Epithelial cell of esophagus (primary cell): ENCODE data around the gene TUB.

Source experiments
- DNase-seq: peaks from one replicate; pipeline ENCODE4 v3.0.0; 2010; ENCODE audit warnings: low read depth
- H3K4me3 ChIP-seq: 2 replicates; pipeline ENCODE4 v1.5.1; 2011; ENCODE audit warnings: mild to moderate bottlenecking, low read length, control low read depth
- TF ChIP-seq, protein P1 (sequence below): IDR thresholded peaks from 2 replicates; pipeline ENCODE4 v1.5.1; 2011; ENCODE audit warnings: low read depth, mild to moderate bottlenecking, low read length, control low read depth, inconsistent platforms; ENCODE audit not compliant: insufficient read depth; ENCODE audit errors: missing control alignments

The TUB gene, protein sequence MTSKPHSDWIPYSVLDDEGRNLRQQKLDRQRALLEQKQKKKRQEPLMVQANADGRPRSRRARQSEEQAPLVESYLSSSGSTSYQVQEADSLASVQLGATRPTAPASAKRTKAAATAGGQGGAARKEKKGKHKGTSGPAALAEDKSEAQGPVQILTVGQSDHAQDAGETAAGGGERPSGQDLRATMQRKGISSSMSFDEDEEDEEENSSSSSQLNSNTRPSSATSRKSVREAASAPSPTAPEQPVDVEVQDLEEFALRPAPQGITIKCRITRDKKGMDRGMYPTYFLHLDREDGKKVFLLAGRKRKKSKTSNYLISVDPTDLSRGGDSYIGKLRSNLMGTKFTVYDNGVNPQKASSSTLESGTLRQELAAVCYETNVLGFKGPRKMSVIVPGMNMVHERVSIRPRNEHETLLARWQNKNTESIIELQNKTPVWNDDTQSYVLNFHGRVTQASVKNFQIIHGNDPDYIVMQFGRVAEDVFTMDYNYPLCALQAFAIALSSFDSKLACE

DNA sequence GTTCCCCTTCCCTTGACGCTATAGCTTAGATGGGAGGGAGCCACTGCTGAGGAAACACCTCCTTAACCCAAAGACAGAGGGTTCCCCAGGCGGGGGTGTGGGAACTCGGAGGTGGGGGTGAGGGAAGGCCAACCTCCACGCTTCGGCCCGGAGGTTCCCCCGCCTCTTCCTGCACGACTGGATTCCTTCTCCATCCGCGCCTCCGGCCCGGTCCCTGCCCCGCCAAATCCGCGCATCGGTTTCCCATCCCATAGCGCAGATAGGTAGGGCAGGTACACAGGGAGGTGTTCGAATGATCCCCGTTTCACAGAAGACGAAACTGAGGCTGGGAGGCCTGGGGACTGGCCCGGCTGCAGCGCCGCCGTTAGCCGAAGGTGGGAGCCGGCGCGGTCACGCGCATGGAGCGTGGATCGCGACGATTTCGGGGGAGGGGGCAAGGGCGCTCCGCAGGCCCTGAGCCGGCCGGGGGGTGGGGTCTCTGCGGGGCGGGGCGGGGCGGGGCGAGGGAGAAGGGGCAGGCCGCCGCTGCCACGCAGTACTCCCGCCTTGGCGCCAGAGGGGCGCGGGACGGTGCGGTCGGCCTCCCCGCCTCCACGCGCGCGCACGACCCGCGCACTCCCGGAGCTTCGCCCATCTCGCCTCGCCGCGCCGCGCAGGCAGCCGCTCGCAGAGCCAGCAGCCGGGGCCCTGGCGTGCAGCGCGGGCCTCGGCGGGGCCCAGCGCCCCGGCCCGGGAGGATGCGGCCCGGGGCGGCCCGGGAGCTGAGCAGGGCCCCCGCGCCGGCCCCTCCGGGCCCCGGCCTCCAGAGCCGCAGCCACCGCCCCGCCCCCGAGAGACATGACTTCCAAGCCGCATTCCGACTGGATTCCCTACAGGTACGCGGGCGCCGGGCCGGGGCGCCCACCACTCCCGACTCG, at the start of gene TUB:
Gene TUB, plus strand, starts transcription at position 538 of the 917 bp plus-strand sequence. Its CDS starts 300 bp downstream, at position 838.
- peak within 1 kb of the TSS; percentile 33 for H3K4me3 ChIP-seq
- DNase-seq = peak; percentile 21

DNA sequence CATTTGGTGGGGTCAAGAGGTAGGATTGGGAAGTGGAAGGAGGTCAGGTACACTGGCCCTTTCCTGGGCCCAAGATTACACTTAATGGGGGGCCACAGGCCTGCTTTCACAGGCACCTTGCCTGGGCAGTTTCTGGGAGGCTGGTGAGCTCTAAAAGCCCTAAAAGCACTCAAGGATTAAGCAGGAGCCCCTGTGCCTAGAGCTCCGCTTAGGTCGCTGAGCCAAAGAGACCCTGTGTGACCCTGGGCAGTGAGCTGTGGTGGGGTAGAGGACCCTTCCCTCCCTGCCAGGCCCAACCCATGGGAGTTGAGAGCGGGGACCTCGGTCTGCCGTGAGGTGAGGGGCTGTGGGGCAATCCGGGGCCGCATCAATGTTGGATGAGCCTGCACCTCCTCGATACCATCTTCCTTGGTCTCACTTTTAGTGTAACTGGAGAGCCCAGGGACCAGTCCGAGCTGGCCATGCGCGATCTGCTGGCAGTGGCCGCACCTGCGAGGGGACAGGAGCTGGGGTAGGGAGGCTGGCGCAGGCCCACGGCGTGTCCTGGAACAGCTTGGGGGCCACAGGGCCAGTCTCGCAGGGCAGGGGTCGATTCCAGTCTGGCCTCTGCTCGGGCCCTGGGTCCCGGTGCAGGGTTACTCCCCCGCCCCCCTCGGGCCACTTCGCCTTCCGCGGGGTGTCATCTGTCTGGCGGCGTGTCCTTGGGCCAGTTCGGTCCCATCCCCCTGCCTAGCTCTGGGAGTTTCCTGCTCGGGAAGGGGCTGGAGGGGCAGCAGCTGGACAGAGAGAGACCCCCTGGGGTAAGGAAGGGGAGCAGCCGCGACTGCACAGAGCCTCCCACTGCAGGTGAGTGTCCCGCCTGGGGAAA, 49.5 kb upstream of the TUB start:
- no peak for DNase-seq
- TF ChIP-seq, protein P1, sequence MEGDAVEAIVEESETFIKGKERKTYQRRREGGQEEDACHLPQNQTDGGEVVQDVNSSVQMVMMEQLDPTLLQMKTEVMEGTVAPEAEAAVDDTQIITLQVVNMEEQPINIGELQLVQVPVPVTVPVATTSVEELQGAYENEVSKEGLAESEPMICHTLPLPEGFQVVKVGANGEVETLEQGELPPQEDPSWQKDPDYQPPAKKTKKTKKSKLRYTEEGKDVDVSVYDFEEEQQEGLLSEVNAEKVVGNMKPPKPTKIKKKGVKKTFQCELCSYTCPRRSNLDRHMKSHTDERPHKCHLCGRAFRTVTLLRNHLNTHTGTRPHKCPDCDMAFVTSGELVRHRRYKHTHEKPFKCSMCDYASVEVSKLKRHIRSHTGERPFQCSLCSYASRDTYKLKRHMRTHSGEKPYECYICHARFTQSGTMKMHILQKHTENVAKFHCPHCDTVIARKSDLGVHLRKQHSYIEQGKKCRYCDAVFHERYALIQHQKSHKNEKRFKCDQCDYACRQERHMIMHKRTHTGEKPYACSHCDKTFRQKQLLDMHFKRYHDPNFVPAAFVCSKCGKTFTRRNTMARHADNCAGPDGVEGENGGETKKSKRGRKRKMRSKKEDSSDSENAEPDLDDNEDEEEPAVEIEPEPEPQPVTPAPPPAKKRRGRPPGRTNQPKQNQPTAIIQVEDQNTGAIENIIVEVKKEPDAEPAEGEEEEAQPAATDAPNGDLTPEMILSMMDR = no peak
- no peak overlapping the region for H3K4me3 ChIP-seq

More for the DNA sequence above, at the start of gene TUB:
- TF ChIP-seq, protein P1 = no peak

DNA sequence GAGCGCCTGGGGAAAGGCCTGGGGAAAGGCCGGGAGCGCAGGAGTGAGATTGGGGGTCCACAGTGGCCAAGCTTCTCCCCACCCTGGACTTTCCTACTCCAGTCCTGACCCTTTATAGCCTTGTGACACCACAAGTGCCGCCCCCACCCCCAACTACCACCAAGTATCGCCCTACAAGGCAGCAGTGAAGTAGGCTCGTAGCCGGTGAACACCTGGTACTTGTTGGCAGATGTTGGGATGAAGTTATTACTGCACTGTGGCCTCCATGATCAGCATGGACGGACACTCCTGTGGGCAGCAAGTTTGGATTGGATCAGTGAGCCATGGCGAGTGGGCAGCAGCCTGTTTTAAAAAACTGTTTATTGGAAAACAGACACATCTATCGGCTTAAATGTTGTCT, 48.9 kb upstream of the TUB start:
- no peak overlapping the region for H3K4me3 ChIP-seq
- TF ChIP-seq, protein P1 = no peak
- DNase-seq = no peak

DNA sequence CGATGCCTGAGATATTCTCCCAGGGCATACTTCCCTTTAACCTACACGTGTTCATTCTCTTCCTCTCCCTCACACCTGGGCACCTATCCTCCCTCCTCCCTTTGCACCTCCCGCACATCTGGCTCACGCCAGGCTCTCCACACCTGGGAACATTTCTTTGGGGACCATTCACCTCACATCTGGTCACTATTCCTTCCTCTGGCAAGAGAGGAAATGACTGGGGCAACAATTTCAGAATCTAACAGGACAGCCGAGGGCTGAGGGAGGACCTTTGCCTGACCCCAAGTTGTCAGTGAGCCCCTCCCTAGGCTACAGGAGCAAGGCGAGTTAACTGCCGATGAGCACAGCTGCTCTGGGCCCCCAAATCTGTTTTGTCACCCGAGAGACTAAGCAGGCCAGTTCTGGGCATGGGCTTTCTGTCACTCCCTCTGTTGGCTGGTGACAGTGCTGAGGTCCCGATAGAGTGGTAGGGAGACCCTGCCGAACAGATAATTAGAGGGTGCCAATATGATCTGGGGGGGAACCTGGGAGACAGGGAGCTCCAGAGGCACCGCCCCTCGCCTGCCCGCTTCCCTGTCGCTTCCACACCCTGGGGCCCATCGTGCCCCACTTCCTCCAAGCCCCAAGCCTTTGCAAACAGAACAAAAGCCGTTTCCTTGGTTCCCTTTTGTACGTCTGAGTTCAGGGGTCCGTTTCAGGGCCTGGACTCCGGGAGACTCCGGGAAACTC, 48.3 kb upstream of the TUB start:
- TF ChIP-seq, protein P1 = no peak
- no peak for DNase-seq
- no peak overlapping the region for H3K4me3 ChIP-seq

DNA sequence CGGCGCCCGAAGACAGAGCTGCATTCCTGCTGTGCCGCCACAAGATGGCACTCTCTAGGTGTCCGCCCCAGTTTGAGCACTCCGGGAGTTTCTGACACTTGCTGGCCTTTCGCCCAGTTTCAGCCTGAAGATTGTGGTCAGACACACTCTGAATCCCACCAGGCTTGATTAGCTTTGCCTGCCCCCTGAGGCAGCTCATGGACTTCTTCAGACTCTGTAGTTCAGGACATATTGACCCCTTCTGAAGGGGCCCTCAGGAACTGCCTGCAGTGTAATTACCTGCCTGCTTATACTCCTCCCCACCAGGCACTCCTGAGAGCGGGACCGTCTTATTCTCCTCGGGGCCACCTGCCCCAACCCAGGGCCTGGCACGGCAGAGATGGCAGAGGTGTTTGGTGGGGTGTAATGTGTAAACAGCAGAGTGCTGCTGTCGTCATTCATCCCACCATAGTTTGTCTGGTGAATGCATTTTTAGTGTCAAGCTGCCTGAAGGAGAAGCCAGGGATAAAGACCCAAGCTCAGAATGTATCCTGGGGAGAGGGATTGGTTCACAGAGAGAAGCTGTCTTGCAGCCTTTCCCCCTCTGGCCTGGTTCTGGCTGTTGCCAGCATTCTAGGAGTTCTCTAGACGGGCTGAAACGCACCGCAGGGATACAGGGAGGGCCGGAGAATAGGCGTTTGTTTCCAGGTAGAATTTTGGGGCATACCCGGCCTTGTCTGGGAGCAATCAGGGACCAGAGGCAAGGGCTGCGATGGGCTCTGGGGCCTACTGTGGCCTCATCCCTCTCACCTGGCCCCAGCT, 47.5 kb upstream of the TUB start:
- TF ChIP-seq, protein P1 = peak; percentile 84
- H3K4me3 ChIP-seq = no peak overlapping the region
- peak; percentile 64 for DNase-seq
